T1000 (cell line): ENCODE results near the gene PMEPA1.

Source experiments
- DNase-seq: peaks from one replicate; lab custom pipeline; 2025; ENCODE audit warnings: mixed read lengths; lab: John Stamatoyannopoulos, UW

The PMEPA1 gene

DNA sequence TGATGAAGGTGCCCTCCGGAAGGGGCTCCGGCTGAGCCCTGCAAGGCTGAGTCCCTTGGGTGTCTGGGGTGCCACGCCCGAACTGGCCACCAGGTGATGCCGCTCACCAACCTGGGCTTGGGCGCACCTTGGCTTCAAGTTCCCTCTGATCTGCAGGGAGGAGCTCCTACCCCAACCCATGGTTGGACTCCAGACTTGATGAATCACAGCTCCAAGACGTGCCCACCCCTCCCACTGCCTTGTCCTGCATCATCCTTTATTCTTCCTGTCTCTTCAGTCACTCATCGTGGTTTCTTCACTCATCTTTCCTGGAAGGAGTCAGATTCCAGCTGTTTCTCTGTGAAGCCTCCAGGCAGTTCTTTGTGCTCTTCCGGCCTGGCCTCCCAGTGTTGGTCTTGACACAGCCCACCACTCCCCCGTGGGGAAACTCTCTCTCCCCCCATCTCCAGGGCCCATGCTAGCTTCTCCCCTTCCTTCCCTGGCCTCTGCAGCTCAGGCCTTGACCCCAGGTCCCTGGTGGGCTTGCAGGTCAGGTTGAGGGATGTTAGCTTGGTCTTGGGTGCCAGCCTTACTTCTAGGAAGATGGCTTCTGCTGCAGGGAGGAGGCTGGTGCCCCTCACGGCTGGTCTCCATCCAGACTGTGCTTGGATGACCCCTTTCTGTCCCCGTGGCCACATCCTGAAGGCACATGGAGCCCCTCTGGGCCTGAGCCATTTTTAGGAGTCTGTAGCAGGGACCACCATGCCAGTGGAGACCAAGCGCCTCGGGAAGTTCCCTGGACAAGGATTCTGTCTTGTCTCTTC, 87.0 kb downstream of the PMEPA1 start:
- no peak for DNase-seq

- no peak for DNase-seq
These were observed 87.6 kb downstream of the PMEPA1 start for GRCh38 chr20:57622201-57622570.

DNA sequence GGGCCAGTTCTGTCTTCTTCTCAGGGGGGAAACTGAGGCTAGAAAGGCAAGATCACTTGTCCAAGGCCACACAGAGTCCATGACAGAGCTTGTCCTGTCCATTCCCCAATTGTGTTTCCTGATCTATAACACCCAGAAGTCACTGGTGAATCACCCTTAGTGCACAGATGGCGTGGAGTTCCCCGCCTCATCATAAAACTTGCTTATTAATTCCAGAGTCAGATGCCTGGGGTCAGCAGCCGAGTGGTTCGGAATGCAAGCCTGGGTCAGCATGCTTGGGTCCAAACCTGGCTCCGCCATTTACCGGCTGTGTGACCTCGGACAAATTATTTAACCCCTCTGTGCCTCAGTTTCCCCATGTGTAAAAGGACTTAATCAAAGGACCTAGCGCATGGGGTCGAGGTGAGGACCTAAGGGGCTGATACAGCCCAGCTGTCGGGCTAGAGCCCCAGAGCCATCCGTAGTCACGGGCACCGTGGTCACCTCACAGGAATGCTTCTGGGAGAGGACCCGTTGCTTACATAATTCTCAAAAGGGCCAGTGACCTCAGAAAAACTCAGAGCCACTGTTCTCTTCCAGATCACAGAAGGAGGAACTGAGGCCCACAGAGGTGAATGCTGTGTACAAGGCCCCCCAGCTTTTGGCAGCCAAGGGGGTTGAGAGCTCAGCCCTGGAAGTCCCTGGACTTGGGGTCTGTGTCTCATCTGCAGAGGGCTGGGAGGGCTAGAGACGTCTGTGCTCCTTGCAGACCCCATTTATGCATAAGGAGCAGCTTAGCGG, 88.2 kb downstream of the PMEPA1 start:
- DNase-seq, result no peak

GRCh38 chr20:57620999-57621398, 88.8 kb downstream of the PMEPA1 start:
- no peak for DNase-seq

DNA sequence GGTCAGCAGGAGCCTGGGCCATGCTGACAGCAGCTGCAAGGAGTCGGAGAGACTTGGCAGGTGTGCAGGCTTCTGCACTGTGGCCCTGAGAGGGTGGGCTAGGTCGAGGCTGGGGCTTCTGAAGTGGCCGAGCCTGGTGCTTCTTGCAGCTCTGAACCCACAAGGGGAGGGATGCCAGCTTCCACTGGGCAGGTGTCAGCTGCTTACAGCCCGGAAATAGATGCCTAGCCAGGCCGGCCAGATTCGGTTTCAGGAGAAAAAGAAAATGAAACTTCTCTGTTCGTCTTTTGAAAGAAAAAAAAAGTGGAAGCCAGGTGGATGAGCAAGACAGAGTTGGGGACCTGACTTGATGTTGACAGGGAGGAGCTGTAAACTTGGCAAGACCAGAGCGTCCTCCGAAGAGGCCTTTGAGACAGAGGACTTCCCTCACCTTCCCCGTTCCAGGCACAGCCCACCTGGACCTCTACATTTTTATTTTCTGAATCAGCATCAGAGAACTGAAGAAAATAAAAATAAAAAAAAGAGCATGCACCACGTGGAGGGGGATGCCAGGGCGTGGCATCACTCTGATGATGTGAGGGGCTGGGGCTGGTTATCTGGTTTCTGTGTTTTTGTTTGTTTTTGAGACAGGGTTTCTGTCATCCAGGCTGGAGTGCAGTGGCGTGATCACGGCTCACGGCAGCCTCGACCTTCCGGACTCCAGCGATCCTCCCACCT, 89.4 kb downstream of the PMEPA1 start, which contains the start of gene ZBP1:
Gene ZBP1, minus strand, starts transcription at position 153 of the 717 bp plus-strand sequence. Its CDS starts 131 bp downstream, at position 22.
- DNase-seq, result no peak

DNA sequence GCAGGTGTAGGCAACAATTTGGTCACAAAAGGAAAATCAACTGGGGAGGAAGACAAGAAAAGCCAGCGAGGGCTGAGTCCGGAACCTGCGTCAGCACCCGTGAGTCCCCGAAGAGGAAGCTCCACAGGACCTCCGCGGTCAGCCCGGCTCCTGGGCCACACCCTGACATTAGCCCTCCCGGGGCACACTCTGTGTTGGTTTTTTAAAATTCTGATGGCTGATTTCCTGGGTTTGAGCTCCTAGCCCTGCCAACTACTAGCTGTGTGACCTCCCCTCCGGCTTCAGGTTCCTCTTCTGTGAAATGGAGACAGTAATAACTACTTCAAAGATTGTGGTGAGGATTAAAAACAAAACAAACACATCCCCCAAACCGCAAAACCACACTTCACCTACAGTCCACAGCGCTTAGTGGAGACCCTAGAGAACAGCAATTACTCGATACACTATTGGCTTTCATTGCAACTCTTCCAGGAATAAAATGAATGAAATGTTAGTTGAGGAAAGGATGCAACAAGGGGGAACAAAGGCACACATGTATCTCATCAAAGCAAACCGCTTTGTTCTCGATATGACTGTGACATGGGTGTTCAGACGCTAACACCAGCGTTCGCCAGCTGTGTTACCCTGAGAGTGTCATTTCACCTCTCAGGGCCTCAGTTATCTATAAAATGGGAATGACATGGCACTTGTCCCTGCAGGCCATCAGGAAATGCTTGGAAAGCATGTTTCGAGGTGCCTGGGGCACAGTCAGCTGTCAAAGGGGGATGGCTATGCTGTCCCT, 90.6 kb downstream of the PMEPA1 start:
- DNase-seq, result no peak

- DNase-seq, result no peak
These were observed 91.1 kb downstream of the PMEPA1 start for GRCh38 chr20:57618764-57619050.

GRCh38 chr20:57618091-57618763, 91.6 kb downstream of the PMEPA1 start:
- DNase-seq, result no peak

DNA sequence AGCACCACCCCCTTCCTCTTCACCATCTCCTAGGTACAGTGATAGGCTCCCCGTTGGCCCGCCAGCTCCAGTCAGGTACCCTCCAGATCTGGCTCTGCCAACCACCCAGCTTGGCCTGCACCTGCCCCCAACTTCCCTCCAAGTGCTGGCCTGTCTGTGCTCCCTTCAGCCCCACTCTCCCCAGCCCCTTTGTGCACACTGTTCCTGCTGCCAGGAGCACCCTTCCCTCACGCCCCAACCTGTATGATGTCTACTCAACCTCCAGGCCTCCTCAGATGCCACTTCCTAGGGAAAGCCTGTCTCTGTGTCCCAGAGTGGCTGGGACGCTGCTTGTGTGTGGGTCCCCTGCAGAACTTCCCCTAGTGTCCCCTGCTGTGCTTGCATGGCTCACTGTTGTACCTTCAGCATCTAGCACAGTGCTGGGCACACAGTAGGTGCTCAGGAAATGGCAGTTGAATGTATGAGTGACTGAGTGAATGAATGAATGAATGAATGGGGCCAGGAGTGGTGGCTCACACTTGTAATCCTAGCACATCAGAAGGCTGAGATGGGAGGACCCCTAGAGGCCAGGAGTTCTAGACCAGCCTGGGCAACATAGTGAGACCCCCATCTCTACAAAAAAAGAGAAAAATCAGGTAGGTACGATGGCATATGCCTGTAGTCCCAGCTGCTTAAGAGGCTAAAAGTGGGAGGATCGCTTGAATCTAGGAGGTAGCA, 92.6 kb downstream of the PMEPA1 start:
- DNase-seq, result no peak

DNA sequence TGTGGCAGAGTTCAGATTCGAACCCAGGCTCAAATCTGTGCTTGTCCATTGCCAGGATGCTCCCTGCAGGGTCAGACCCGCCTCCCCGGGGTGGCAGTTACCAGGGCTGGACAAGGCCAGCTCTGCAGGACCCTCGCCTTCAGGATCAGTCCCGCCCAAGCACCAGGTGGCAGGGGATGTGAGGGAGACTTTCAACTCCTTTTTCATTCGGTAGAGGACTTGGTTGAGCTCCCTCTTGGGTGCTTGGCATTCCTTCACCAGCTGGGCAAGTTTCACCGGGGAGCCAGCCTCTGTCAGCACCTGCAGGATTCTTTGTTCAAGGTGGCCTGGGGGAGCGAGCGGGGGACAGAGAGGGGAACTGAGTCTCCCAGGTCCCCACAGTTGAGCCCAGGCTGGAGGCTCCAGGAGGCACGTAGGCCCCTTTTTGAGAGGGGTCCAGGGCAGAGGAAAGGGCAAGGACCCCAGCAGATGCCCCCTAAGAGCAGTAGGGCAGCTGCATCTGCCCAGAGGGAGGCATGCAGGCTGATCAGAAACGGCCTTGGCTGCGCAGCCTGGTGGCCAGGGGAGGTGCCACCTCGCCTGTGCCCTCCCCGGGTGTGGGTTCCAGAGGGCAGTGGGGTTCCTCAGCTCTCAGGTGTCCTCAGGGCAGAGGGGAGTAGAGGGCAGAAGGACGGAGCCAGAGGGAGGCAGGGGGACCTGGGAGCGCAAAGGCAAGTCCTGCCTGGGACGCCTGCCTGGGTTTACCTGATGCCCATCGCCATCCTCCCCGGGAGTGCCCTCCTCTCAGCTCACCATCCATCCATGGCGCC, 93.5 kb downstream of the PMEPA1 start:
- no peak for DNase-seq

DNA sequence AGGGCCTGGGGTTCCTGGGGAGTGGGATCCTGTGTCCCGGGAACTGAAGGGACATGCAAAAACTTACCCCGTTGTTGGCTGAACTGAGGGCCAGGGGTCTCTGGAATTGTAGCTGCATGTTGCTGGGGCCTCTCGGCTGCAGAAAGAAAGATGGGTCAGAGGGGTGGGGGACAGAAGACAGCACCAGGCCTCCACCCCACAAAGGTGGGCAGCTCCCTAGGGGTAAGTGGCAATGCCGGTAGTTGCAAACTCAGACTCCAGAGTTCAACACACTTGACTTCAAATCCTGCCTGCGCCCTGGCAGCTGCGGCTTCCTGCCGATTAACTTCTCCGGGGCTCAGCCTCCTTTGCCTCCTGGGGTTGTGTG, 94.4 kb downstream of the PMEPA1 start:
- DNase-seq, result no peak

- no peak for DNase-seq
These were observed 95.0 kb downstream of the PMEPA1 start for GRCh38 chr20:57614490-57615444.

- DNase-seq, result no peak
These were observed 96.3 kb downstream of the PMEPA1 start for GRCh38 chr20:57613481-57613921.

DNA sequence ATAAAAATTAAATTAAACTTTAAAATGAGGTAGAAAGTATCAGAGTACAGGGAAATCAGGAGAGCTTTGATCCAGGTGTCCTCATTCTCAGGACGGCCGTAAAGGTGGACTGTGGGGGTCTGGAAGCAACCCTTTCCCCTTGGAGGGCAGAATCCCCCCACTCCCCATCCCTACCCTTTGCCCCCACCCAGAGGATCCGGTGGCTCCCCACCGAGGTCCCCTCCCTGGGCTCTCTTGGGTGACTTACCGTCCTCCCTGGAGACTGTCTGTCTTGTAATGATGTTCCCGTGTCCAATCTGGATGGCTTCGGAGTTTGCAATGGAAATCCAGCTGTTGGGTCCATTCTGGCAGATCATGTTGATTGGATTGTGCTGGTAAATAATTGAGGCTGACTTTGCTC, 96.9 kb downstream of the PMEPA1 start:
- no peak for DNase-seq

DNA sequence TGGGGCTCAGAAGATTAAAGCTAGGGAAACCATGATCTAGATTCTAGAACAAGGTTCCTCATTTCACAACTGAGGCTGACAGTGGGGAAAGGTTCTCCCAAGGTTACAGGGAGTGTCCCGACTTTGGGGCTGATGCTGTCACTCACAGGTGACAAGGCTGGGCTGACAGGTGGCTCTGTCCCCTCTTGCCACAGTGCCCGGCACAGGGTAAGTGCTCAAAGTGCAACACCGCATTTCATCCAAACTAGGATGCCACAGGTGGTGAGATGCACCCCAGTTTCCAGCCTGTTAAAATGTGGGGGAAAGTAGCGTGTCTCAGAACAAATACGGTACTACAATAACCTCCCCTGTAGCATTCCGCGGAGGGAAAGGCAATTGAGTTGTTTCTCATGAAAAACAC, 97.4 kb downstream of the PMEPA1 start:
- DNase-seq, result no peak

DNA sequence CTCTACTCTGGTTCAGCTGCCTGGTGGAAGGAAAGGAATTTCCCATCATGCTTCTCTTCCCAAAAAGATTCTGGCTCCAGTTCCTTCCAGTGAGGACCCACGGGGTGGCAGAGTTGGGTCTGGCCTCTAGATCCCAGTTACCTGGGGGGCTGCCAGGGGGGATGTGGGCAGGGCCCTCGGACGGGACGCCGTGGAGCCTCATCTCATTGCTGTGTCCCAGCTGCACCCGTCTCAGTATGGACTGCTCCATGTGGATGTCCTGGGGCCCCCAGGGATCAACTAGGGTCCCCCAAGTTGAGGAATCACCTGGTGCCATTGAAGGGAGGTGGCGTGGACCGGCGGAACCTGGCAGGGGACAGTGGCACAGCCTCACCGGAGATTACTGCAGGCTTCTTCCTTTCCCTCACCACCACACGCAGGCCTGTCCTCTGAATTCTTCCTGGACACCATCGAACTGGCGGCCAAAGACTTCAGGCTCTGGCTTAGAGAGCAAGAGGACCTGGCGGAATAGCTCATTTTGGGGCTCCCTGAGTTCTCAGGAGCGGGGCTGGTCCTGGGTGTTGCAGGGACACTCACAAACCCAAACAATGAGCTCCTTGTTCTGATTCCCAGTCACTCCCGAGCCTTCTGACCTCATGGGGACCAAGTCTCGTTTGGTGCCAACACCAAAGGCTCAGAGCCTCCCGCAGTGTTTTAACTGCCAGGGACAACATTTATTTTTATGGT, 98.1 kb downstream of the PMEPA1 start:
- DNase-seq, result no peak

DNA sequence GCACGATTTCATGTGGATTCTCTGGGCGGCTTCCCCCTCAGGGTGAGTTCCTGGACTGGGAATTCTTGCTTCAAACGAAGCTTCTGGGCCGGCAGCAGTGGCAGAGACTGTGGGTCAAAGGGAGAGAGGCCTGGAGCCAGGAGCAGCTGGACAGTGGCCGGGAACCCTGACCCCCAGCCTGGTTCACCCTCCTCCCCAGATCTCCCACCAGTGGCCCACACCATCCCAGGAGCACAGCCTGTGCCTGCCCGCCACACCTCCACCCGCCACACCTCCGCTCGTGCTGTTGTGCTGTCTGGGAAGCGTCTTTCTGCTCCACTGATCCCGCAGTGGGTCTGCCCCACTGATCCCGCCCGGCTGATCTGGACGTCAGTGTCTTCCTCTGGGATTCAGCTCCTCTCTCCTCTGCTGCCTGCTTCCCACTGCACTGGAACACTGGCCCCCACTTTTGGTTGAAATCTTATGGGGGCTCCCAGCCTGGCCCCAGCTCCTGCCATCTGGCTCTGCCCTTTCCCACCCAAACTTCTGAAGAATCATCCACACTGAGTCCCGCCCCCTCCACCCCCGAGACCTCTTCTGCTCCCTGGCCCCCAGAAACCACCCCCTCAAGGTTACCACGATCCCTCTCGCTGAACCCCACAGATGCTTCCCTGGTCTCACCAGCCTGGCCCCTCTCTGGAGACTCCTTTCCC, 99.4 kb downstream of the PMEPA1 start:
- DNase-seq, result no peak

GRCh38 chr20:57609842-57610167, 100.0 kb downstream of the PMEPA1 start:
- DNase-seq, result no peak
